OCI-LY1 (cell line): ENCODE measurements around the gene LRP1.

Experiments
- H2AFZ ChIP-seq: fragments of 200-600 bp; sonication (generic), shearing (Covaris generic); 2 replicates; pipeline ENCODE4 v1.6.0; 2014; ENCODE audit warnings: antibody characterized with exemption, mild to moderate bottlenecking, low read length
- H3F3A ChIP-seq: fragments of 200-600 bp; sonication (generic), shearing (Covaris generic); 2 replicates; pipeline ENCODE4 v1.6.0; 2014; ENCODE audit warnings: mild to moderate bottlenecking, antibody characterized with exemption, low read length, moderate library complexity; ENCODE audit not compliant: insufficient read depth
- H3K27ac ChIP-seq: fragments of 200-600 bp; sonication (generic); 2 replicates; pipeline ENCODE4 v1.5.1; 2014; ENCODE audit warnings: low read length, mixed run types, mild to moderate bottlenecking, low read depth; ENCODE audit not compliant: poor library complexity, severe bottlenecking
- H3K27me3 ChIP-seq: fragments of 200-600 bp; sonication (generic); 2 replicates; pipeline ENCODE4 v1.6.0; 2014; ENCODE audit warnings: antibody characterized with exemption, mild to moderate bottlenecking, low read length, moderate library complexity; ENCODE audit not compliant: insufficient read depth
- H3K36me3 ChIP-seq: fragments of 200-600 bp; sonication (generic); 2 replicates; pipeline ENCODE4 v1.6.1; 2014; ENCODE audit warnings: mild to moderate bottlenecking, antibody characterized with exemption, low read length, moderate library complexity, mixed read lengths; ENCODE audit not compliant: insufficient read depth
- H3K4me1 ChIP-seq: fragments of 200-600 bp; sonication (generic); 2 replicates; pipeline ENCODE4 v1.5.1; 2014; ENCODE audit warnings: mild to moderate bottlenecking, low read length, moderate library complexity; ENCODE audit not compliant: insufficient read depth, severe bottlenecking
- H3K4me2 ChIP-seq: fragments of 200-600 bp; sonication (generic), shearing (Covaris generic); 2 replicates; pipeline ENCODE4 v1.6.1; 2014; ENCODE audit warnings: low read length
- H3K4me3 ChIP-seq: fragments of 200-600 bp; sonication (generic); 2 replicates; pipeline ENCODE4 v1.5.1; 2014; ENCODE audit warnings: low read length, low read depth, mild to moderate bottlenecking, mixed read lengths; ENCODE audit not compliant: poor library complexity, severe bottlenecking
- H3K79me2 ChIP-seq: fragments of 200-600 bp; shearing (Covaris generic); 2 replicates; pipeline ENCODE4 v1.6.1; 2016; ENCODE audit warnings: mixed run types, low read length, mixed read lengths; ENCODE audit not compliant: insufficient read depth
- H3K9ac ChIP-seq: fragments of 200-600 bp; sonication (generic), shearing (Covaris generic); 2 replicates; pipeline ENCODE4 v1.6.1; 2014; ENCODE audit warnings: mild to moderate bottlenecking, low read length, mixed read lengths
- H3K9me2 ChIP-seq: fragments of 200-600 bp; sonication (generic), shearing (Covaris generic); 2 replicates; pipeline ENCODE4 v1.6.1; 2014; ENCODE audit warnings: low read depth, mild to moderate bottlenecking, low read length, mixed read lengths
- H3K9me3 ChIP-seq: fragments of 200-600 bp; shearing (Covaris generic); 2 replicates; pipeline ENCODE4 v1.6.1; 2014; ENCODE audit warnings: low read length, mixed read lengths
- H4K20me1 ChIP-seq: fragments of 200-600 bp; sonication (generic), shearing (Covaris generic); 2 replicates; pipeline ENCODE4 v1.6.0; 2016; ENCODE audit warnings: mild to moderate bottlenecking, low read length; ENCODE audit not compliant: insufficient read depth
- CTCF ChIP-seq: fragments of 200-600 bp; sonication (generic), shearing (Covaris generic); IDR thresholded peaks from 2 replicates; pipeline ENCODE4 v1.5.1; 2017; ENCODE audit warnings: mild to moderate bottlenecking, antibody characterized with exemption, low read length, moderate library complexity, mixed read lengths
- EZH2 ChIP-seq: fragments of 200-600 bp; sonication (generic), shearing (Covaris generic); IDR thresholded peaks from 2 replicates; pipeline ENCODE4 v1.8.0; 2017; ENCODE audit warnings: borderline replicate concordance, mixed run types, mild to moderate bottlenecking, antibody characterized with exemption, low read length, moderate library complexity, mixed read lengths

Gene LRP1

GRCh38 chr12:57158665-57159064, 30.4 kb downstream of the LRP1 start:
- Histone ChIP-seq H3K36me3 (no peaks in the 10 kb centered on the region), H3K4me1 (no peaks in the 10 kb centered on the region), H3K4me3 (no peak overlapping the region), H3K9me2 (no peaks in the 10 kb centered on the region), H2AFZ (no peak overlapping the region), H3K27me3 (peaks cover 9% of the 10 kb centered on the region; the same call in 1 of the 2 replicates), H3K9ac (no peak overlapping the region), H4K20me1 (no peaks in the 10 kb centered on the region), H3K79me2 (no peaks in the 10 kb centered on the region), H3K27ac (no peak overlapping the region), H3F3A (no peaks in the 10 kb centered on the region), H3K9me3 (no peaks in the 10 kb centered on the region), H3K4me2 (no peak overlapping the region)
- no peak for TF ChIP-seq EZH2
- TF ChIP-seq CTCF: no peak

- Histone ChIP-seq H3K27ac (no peak overlapping the region), H2AFZ (no peak overlapping the region), H3K9me2 (no peaks in the 10 kb centered on the region), H3K9me3 (no peaks in the 10 kb centered on the region), H3K27me3 (peaks cover 9% of the 10 kb centered on the region; the same call in 1 of the 2 replicates), H3K79me2 (no peaks in the 10 kb centered on the region), H3K36me3 (no peaks in the 10 kb centered on the region), H3K9ac (no peak overlapping the region), H3K4me1 (no peaks in the 10 kb centered on the region), H3K4me3 (no peak overlapping the region), H4K20me1 (no peaks in the 10 kb centered on the region), H3K4me2 (no peak overlapping the region), H3F3A (no peaks in the 10 kb centered on the region)
- TF ChIP-seq EZH2: no peak
- TF ChIP-seq CTCF: no peak
Observed at GRCh38 chr12:57159311-57159710, 31.0 kb downstream of the LRP1 start.

GRCh38 chr12:57160040-57160439, 31.8 kb downstream of the LRP1 start:
- H3F3A ChIP-seq: no peaks in the 10 kb centered on the region
- no peaks in the 10 kb centered on the region for H3K4me1 ChIP-seq
- H3K9me3 ChIP-seq: no peaks in the 10 kb centered on the region
- TF ChIP-seq EZH2: no peak
- no peak for TF ChIP-seq CTCF
- H3K79me2 ChIP-seq: no peaks in the 10 kb centered on the region
- no peaks in the 10 kb centered on the region for H4K20me1 ChIP-seq
- H3K27ac ChIP-seq: no peak overlapping the region
- no peak overlapping the region for H2AFZ ChIP-seq
- H3K27me3 ChIP-seq: peaks cover 8% of the 10 kb centered on the region; the same call in 1 of the 2 replicates
- no peak overlapping the region for H3K4me3 ChIP-seq
- H3K9ac ChIP-seq: no peak overlapping the region
- no peak overlapping the region for H3K4me2 ChIP-seq
- H3K9me2 ChIP-seq: no peaks in the 10 kb centered on the region
- no peaks in the 10 kb centered on the region for H3K36me3 ChIP-seq
